NCI-H128 (cell line): ENCODE results near the gene DCAF8L2.
"Not testable (repeated sequence)": the region's sequence is repeated elsewhere in the genome, so short reads cannot be mapped to it uniquely, and the experiment has no call there.

Source experiments
- DNase-seq: peaks from one replicate; lab custom pipeline; 2025; ENCODE audit not compliant: unreplicated experiment; lab: John Stamatoyannopoulos, UW

DCAF8L2 gene

DNA sequence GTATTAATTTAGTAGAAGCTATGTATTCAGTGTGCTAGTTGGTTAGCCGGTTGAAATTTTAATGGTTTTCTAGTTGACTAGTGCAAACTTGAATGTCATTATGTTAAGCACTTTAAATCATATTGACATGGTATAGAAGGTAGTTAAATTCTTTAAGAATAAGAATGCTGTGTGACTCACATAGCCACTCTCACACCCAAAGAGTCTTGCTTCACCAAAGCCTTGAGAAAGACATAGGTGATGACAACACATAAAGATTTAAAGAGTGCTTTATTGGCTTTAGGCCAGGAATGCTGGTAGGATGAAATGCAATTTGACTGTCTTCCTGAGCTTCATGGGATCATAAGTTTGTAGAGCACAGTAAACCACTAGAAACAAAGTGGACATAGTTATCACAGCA is 85.3 kb downstream of the DCAF8L2 start:
- DNase-seq = no peak

GRCh38 chrX:27679281-27679680 is 89.1 kb downstream of the DCAF8L2 start:
- DNase-seq = no peak

DNA sequence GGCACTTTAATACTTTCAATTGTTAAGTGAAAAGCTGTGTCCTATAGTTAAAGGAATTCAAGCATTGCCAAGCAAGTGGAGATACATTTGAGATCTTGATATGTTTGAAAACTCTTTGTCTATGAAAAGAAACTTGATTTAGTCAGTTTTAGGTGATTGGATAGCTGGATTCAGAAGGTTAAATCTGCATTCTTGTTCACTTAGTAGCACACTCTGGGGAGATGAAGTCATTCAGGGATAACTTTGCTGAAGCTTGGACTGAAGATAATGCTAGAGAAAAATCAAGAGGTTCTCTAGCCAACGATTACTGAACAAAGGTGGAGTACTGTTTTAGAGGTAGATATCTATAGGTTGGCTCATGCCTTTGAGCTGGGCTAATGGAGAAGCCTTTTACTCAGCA is 90.6 kb downstream of the DCAF8L2 start:
- no peak for DNase-seq

- DNase-seq = not testable (repeated sequence)
Measured at GRCh38 chrX:27683566-27684208, 93.5 kb downstream of the DCAF8L2 start.

- DNase-seq = no peak
Measured at GRCh38 chrX:27694667-27695066, 104.5 kb downstream of the DCAF8L2 start.

DNA sequence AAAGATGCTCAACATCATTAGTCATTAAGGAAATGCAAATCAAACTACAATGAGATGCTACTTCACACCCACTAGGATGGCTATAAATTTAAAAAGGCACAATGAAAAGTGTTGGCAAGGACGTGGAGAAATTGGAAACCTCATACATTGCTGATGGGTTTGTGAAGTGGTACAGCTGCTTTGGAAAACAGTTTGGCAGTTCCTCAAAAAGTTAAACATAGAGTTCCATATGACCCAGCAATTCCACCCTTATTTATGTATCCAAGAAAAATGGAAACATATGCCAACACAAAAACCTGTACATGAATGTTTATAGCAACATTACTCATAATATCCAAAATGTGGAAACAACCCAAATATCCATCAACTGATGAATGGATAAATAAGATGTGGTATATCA is 116.4 kb downstream of the DCAF8L2 start:
- DNase-seq = no peak

DNA sequence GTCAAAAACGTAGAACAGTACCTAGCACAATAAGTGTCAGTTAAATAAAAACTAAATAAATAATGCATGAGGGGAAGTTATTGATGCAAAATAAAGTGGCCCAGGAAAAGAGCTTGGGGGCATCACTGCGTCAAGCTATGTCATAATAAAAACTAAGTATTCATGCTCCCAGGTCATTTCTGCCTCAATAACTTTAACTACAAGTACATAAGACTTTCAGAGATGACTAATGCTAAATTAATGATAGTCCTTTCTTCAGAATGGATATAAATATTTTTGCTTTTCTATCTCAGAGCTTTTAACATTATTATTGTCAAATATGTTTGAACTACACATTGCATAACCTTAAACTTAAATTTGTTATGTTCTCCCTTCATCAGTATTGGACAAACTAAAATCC is 125.5 kb downstream of the DCAF8L2 start:
- DNase-seq = no peak

GRCh38 chrX:27728291-27728690 is 138.1 kb downstream of the DCAF8L2 start:
- no peak for DNase-seq

GRCh38 chrX:27731962-27732361 is 141.8 kb downstream of the DCAF8L2 start:
- DNase-seq = no peak

- DNase-seq = no peak
Measured at GRCh38 chrX:27735914-27736313, 145.8 kb downstream of the DCAF8L2 start.

DNA sequence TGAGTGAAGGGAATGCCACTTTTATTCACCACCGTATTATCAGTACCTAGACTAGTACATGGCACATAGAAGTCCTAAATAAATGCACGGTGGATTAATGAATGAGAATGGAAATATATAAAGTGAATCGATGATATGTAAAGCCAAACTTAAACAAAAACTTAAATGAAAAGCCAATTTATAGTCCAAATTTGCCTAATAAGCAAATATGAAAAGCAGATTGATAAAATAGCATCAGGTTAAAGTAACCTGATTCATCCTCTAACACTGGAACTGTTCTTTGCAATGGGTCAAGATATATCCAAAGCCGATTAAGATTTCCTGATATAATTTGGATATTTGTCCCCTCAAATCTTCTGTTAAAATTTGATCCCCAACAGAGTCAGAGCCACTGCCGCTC is 150.8 kb downstream of the DCAF8L2 start:
- DNase-seq = no peak

GRCh38 chrX:27743521-27743920 is 153.4 kb downstream of the DCAF8L2 start:
- DNase-seq = not testable (repeated sequence)

GRCh38 chrX:27746516-27746915 is 156.4 kb downstream of the DCAF8L2 start:
- no peak for DNase-seq

- not testable (repeated sequence) for DNase-seq
Measured at GRCh38 chrX:27750298-27750697, 160.2 kb downstream of the DCAF8L2 start.

- no peak for DNase-seq
Measured at GRCh38 chrX:27751976-27752375, 161.8 kb downstream of the DCAF8L2 start.

GRCh38 chrX:27765718-27766117 is 175.6 kb downstream of the DCAF8L2 start:
- DNase-seq = no peak

DNA sequence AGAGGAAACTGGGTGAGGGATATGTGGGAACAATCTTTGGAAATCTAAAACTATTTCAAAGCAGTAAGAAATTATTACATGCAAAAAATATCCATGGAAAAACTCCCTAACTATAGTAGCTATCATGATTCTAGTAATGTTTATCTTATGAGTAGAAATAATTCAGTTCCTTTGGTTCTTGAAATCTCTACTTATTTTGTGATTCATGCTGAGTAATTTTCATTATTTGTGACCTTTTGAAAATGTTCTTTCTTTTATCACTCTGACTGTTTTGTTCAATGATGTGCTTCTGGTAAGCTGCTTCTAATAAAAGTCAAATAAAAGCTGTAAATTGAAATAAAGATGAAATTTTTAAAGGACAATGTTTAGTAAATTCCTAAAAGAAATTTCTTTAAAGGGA is 177.2 kb downstream of the DCAF8L2 start:
- DNase-seq = no peak

DNA sequence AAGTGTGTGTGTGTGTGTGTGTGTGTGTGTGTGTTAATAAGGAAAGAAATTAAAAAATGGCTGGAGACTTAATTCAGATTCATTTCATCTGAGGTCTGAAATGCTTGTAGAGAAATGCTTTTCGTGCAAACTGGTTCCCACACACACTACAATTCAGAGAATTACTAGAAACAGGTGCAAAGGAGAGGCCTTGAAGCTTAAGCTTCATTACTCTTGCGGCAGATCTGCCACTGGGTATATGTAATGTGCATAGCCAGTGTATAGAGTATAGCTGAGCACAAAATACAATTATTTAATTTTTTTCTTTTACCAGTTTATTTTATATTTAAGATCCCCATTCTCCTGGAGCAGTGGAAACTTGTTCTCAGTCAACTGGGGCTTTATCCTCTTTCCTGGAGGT is 185.8 kb downstream of the DCAF8L2 start:
- DNase-seq = no peak

GRCh38 chrX:27796640-27797257 is 206.6 kb downstream of the DCAF8L2 start:
- no peak for DNase-seq

GRCh38 chrX:27797575-27797974 is 207.4 kb downstream of the DCAF8L2 start:
- no peak for DNase-seq
